ENCODE data around the gene WAC. TPM values are rescaled to one million over a fixed set of nuclear protein-coding genes. Genes with fewer than 3 reads are reported as not detected.

WAC gene
- total RNA-seq, 1 experiment from 2014 or later = 125 TPM

GRCh38 chr10:28627102-28627501 is 94.2 kb downstream of the WAC start:
- CTCF ChIA-PET = interaction anchor here (0.6 to 2.8 kb wide), 2 partner anchors 677 to 869 kb away, joined by 4 to 12 read pairs; no protein-coding TSS in a partner anchor
- no peaks in the 10 kb centered on the region for H3K27me3 ChIP-seq (replicated peaks; ENCODE audit: insufficient read depth, low read depth, low read length, poor library complexity)
- intact Hi-C loops (cut with micrococcal nuclease; ENCODE audit: unreplicated experiment) = no loop called here
- TF ChIP-seq CTCF (conservative IDR thresholded peaks at IDR 0.05; ENCODE audit: low read depth, low read length) (no peak), EZH2 (IDR thresholded peaks at IDR 0.05; ENCODE audit: borderline replicate concordance, low read depth, low read length, poor library complexity, severe bottlenecking) (no peak)
- peaks cover 14% of the 10 kb centered on the region for H3K4me1 ChIP-seq (ENCODE audit: insufficient read depth, low read length, poor library complexity, severe bottlenecking)
- H3K27ac ChIP-seq (ENCODE audit: low read depth, low read length, poor library complexity, severe bottlenecking) = no peak overlapping the region
- H3K9me3 ChIP-seq (ENCODE audit: low read depth, low read length, poor library complexity, severe bottlenecking) = no peaks in the 10 kb centered on the region
- POLR2A ChIA-PET (ENCODE audit: low non-redundant PET) = no interaction called here
- H3K4me3 ChIP-seq (ENCODE audit: low read depth, low read length, poor library complexity, severe bottlenecking) = no peak overlapping the region
- DNase-seq (ENCODE audit: low spot score) = peak; percentile 52
- no peaks in the 10 kb centered on the region for H3K36me3 ChIP-seq (ENCODE audit: insufficient read depth, low read length, poor library complexity, severe bottlenecking)
- no TSS peak for BruUV-seq (replicated peaks)

GRCh38 chr10:28628184-28628893 is 95.4 kb downstream of the WAC start:
- peaks cover 14% of the 10 kb centered on the region for H3K4me1 ChIP-seq (ENCODE audit: insufficient read depth, low read length, poor library complexity, severe bottlenecking)
- no TSS peak for BruUV-seq (replicated peaks)
- POLR2A ChIA-PET (ENCODE audit: low non-redundant PET) = interaction anchor here (0.6 kb wide), 1 partner anchor 96 kb away, joined by 3 read pairs; no protein-coding TSS in a partner anchor
- no peaks in the 10 kb centered on the region for H3K36me3 ChIP-seq (ENCODE audit: insufficient read depth, low read length, poor library complexity, severe bottlenecking)
- TF ChIP-seq EZH2 (IDR thresholded peaks at IDR 0.05; ENCODE audit: borderline replicate concordance, low read depth, low read length, poor library complexity, severe bottlenecking) (no peak), CTCF (conservative IDR thresholded peaks at IDR 0.05; ENCODE audit: low read depth, low read length) (peak; percentile 97)
- H3K4me3 ChIP-seq (ENCODE audit: low read depth, low read length, poor library complexity, severe bottlenecking) = no peak overlapping the region
- no peaks in the 10 kb centered on the region for H3K27me3 ChIP-seq (replicated peaks; ENCODE audit: insufficient read depth, low read depth, low read length, poor library complexity)
- DNase-seq (ENCODE audit: low spot score) = peak; percentile 85
- CTCF ChIA-PET = interaction anchor here (0.7 to 2.8 kb wide), 5 partner anchors 9 to 676 kb away, joined by 3 to 12 read pairs (median 5); no protein-coding TSS in a partner anchor
- no peaks in the 10 kb centered on the region for H3K9me3 ChIP-seq (ENCODE audit: low read depth, low read length, poor library complexity, severe bottlenecking)
- H3K27ac ChIP-seq (ENCODE audit: low read depth, low read length, poor library complexity, severe bottlenecking) = no peak overlapping the region
- intact Hi-C loops (cut with micrococcal nuclease; ENCODE audit: unreplicated experiment) = loop anchor here (1.0 kb wide), 2 partner anchors 36 to 676 kb away; no protein-coding TSS in a partner anchor

GRCh38 chr10:28631896-28632583 is 99.1 kb downstream of the WAC start:
- Histone ChIP-seq H3K4me3 (ENCODE audit: low read depth, low read length, poor library complexity, severe bottlenecking) (no peak overlapping the region), H3K36me3 (ENCODE audit: insufficient read depth, low read length, poor library complexity, severe bottlenecking) (no peaks in the 10 kb centered on the region), H3K27me3 (replicated peaks; ENCODE audit: insufficient read depth, low read depth, low read length, poor library complexity) (no peaks in the 10 kb centered on the region), H3K4me1 (ENCODE audit: insufficient read depth, low read length, poor library complexity, severe bottlenecking) (peaks cover 5% of the 10 kb centered on the region), H3K9me3 (ENCODE audit: low read depth, low read length, poor library complexity, severe bottlenecking) (no peaks in the 10 kb centered on the region), H3K27ac (ENCODE audit: low read depth, low read length, poor library complexity, severe bottlenecking) (no peak overlapping the region)
- ChIA-PET POLR2A (ENCODE audit: low non-redundant PET) (no interaction called here), CTCF (interaction anchor here (0.7 kb wide), 1 partner anchor 451 kb away, joined by 3 read pairs; no protein-coding TSS in a partner anchor)
- TF ChIP-seq CTCF (conservative IDR thresholded peaks at IDR 0.05; ENCODE audit: low read depth, low read length) (no peak), EZH2 (IDR thresholded peaks at IDR 0.05; ENCODE audit: borderline replicate concordance, low read depth, low read length, poor library complexity, severe bottlenecking) (no peak)
- no peak for DNase-seq (ENCODE audit: low spot score)
- intact Hi-C loops (cut with micrococcal nuclease; ENCODE audit: unreplicated experiment) = no loop called here
- no TSS peak for BruUV-seq (replicated peaks)

Data from A673 (cell line).